C4-2B (cell line): ENCODE data around the gene KIF11.

Experiments used
- ZFX ChIP-seq: fragments of 450-650 bp; IDR thresholded peaks from 2 replicates; pipeline ENCODE4 v1.6.1; 2017
- TF ChIP-seq, protein P1 (sequence below): fragments of 450-650 bp; conservative IDR thresholded peaks from 2 replicates; pipeline ENCODE4 v1.5.1; 2017; ENCODE audit warnings: mild to moderate bottlenecking

DNA sequence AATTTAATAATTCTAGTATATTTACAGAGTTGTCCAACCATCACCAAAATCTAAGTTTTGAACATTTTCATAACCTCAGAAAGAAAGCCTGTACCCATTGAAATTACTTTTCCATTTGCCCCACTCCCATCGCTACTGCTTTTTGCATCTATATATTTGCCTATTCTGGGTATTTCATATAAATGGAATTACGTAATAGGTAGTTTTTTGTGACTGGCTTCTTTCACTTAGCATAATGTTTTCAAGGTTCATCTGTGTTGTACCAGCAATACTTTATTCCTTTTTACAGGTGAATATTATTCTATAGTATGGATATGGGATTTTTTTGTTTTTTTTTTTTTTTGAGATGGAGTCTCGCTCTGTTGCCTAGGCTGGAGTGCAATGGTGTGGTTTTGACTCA, 22.6 kb downstream of the KIF11 start:
- TF ChIP-seq, protein P1, sequence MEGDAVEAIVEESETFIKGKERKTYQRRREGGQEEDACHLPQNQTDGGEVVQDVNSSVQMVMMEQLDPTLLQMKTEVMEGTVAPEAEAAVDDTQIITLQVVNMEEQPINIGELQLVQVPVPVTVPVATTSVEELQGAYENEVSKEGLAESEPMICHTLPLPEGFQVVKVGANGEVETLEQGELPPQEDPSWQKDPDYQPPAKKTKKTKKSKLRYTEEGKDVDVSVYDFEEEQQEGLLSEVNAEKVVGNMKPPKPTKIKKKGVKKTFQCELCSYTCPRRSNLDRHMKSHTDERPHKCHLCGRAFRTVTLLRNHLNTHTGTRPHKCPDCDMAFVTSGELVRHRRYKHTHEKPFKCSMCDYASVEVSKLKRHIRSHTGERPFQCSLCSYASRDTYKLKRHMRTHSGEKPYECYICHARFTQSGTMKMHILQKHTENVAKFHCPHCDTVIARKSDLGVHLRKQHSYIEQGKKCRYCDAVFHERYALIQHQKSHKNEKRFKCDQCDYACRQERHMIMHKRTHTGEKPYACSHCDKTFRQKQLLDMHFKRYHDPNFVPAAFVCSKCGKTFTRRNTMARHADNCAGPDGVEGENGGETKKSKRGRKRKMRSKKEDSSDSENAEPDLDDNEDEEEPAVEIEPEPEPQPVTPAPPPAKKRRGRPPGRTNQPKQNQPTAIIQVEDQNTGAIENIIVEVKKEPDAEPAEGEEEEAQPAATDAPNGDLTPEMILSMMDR = no peak
- no peak for TF ChIP-seq ZFX
